22Rv1 (cell line): ENCODE results near the gene UEVLD.

Source experiments
- CTCF ChIP-seq: fragments of 450-650 bp; IDR thresholded peaks from 2 replicates; pipeline ENCODE4 v1.5.1; 2017; ENCODE audit warnings: mild to moderate bottlenecking
- ZFX ChIP-seq: fragments of 450-650 bp; IDR thresholded peaks from 2 replicates; pipeline ENCODE4 v1.6.1; 2017; ENCODE audit warnings: antibody characterized with exemption, borderline replicate concordance

- TF ChIP-seq CTCF (no peak), ZFX (no peak)
These were observed 45.9 kb upstream of the UEVLD start, which contains the start of gene SPTY2D1 for GRCh38 chr11:18634140-18635032.
